NCI-H2227 (cell line): ENCODE measurements around the gene PTPRE.

ENCODE experiments used
- DNase-seq: peaks from one replicate; lab custom pipeline; 2025; ENCODE audit not compliant: unreplicated experiment; lab: John Stamatoyannopoulos, UW

PTPRE gene

DNA sequence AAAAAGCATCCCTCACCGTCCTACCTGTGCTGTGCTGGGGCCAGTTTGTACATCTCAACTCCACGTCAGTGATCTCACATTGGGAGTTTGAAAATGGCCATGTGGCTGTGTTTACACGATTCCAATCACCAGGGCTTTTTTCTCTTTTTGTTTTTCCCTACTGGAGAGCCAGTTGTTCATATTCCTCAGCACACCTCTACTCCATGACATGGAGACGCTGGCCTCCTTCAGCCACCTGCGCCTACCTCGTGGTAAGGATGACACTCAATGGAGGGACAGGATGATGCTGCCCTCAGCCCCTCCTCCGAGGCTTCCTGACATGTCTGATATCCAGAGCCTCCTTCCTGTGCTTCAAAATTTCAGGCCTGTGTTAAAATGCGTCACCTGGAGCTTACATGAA, 24.5 kb upstream of the PTPRE start:
- no peak for DNase-seq

GRCh38 chr10:127882801-127883459, 24.0 kb upstream of the PTPRE start:
- DNase-seq, result no peak

GRCh38 chr10:127883516-127883915, 23.4 kb upstream of the PTPRE start:
- DNase-seq, result no peak

DNA sequence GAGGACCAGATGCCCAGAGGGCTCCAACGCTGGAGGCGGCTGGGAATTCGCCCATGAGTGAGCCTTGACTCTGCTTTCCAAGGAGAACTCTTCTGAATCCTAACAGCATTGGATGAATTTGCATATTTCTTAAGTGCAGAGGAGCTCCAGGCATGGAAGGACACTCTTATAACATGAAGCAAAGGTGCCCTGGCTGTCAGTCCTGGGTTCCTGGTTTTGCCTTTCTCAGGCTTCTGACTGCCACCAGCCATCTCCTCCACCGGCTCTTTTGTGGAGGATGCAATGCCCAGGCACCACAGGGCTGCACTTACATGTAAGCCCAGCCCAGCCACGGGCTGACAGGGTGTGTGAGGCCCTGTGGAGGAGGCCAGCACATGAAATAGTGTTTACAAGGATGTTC, 22.4 kb upstream of the PTPRE start:
- no peak for DNase-seq

DNA sequence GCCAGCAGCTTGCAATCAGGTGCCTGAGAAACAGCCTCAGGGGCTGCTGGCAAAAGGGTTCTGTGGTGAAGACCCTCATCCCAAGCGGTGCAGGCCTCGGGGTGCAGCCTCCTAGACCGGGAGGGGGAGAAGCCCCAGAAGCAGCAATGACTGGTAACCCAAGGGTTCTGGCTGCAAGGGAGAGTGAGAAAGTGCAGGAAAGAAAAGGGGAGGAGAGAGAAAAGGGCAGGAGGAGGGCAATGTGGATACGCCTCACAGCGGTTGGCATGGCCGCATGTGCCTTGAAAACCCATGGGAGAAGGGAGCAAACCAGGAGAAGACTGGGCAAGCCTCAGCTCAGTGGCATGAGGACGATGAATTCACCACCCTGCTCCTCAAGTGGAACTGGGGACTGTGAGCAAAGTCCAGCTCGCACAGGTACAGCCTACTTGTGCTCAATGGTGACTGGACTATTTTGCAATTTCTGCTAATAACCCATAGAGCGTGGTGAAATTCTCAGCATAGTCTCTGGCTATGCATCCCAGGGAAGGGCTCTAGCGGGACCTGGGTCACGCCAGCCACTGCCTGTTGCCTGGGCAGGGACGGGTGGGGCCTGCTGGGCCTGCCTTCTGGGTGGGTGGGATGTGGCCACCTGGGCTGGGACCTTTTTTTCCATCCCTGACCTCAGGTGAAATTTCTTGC, 20.4 kb upstream of the PTPRE start:
- no peak for DNase-seq

DNA sequence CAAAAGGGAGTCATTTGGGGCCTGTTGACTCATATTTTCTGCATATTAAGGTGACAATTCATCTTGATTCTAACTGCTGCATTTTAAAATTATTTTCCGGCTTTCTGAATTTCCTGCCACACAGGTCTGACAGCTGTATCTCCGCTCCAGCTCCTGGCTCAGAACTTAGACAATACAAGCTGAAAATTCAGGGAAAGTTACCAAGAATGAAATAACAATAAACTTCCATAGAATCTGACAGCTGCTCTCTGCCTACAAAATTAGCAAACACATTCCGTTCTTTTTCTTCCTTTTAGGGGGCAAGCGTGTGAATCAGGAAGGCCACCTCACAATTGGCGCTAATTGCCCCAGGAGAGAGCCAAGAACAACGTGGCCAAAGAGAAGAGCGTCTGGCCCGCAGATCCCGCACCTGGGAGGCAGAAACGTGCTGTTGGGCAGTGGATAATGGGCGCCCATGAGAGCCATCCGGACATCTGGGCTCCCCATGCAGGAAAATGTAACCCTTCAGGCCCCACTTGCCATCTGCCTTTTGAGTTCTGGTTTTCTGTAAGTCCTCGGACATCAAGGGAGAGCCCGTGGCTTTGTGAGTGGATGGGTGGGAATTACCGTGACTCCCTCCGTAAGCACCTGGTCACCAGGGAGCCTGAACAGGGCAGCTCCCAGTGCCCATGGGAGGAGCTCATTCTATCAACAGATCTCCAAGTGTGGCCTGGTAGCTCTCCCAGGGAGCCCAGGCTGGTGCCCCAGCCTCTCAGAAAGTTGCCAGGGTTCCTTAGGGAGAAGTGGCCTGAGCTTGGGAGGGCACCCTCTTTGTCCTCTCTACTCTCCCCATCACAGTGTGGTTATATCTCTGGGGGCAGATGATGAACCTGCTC, 19.1 kb upstream of the PTPRE start:
- no peak for DNase-seq

DNA sequence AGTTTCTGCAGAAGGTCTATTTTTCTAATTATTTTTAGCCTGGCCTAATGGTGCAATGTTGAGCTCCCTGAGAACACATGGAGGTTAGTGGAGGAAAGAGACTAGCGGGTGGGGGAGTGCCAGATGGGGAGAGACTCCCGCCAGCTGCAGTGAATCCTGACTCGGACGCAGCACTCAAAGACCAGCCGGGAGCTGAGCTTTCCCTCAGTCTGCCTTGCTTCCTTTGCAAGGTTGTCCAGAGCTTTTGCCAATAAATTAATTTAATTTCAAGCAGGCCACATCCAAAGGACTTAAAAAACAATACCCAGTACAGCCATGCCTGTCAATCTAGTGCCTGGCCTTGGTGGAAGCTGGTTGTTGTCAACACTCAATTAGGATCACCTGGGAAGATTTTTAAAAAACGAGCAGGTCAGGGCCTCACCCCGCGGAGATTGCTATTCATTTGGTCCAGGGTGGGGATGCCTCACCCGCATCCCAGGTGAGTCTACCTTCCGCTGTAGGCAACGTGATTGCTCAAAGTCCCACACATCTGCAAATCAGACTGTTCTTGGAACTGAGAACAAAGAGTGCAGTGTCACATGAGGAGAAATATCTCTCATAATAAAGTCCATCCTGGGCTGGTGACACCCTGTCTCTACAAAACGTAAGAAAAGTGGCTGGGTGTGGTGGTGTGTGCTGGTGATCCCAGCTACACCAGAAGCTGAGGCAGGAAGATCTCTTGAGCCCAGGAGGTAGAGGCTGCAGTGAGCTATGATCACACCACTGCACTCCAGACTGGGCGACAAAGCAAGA, 18.2 kb upstream of the PTPRE start:
- DNase-seq, result no peak

DNA sequence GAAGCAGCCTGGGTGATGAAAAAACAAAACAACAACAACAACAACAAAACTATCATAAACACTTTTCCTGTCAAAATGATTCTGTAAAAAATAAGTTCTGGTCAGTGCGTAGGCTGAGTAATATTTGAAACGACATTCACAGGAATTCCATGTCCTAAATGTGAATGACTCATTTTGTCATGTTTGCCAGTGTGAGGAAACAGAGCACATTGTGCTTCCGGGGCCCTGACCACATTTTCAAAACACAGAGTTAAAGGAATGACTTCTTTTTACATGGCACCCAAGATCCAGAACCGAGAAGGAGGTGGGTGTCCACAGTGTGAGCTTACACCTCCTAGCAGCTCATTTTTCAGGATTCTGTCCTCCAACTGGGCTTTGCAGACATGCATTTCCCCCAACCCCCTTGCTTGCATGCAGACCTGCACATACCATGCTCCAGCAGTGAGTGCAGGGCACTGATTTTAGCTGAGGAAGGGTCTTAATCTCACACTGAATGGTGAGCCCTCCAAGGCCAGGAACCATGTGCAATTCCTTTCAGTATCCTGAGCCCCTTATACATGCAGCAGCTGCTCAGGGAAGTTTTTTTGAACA, 17.2 kb upstream of the PTPRE start:
- DNase-seq, result no peak

DNA sequence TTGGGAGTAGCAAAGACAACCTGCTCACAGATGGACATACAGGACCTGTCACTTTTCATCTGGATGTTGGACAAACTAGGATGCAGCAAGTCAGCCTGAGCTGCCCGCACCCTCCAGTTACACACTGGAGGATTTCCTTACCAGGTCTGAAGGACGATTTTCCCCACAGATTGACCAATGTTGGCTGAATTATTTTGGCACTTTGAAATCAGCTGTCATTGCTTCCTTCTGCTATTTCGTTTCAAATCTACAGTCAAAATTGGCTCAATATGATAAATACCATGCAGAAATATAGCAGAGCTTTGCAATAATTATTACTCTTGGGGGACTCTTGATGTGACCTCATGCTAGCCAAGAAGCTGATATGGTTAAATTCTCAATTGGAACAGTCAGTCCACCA, 16.7 kb upstream of the PTPRE start:
- DNase-seq, result no peak

GRCh38 chr10:127890832-127891334, 16.0 kb upstream of the PTPRE start:
- DNase-seq, result no peak

GRCh38 chr10:127892743-127893142, 14.2 kb upstream of the PTPRE start, which contains the start of gene CLRN3:
TSS of gene CLRN3 (minus strand) at chr10:127892941. CDS start at chr10:127892784, 157 bp downstream.
- no peak for DNase-seq

- no peak for DNase-seq
These were observed 12.8 kb upstream of the PTPRE start for GRCh38 chr10:127894146-127894545.

DNA sequence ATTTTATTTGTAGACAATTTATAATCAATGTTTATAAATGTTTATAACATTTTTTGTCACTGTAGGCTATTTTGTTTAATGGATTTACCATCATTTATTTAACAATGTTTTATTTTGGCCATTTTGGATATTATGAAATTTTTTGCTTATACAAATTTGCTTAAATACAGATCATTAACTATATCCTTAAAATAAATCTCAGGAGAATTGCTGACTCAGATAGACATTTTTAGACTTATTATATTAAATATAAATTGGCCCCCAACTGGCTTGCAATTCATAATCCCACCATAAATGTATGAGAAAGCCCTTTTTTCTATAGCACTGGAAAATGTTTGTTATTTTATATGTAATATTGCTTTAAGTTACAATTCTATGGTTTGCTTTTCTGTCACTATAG, 10.3 kb upstream of the PTPRE start:
- no peak for DNase-seq

GRCh38 chr10:127897177-127897576, 9.7 kb upstream of the PTPRE start:
- no peak for DNase-seq

GRCh38 chr10:127899766-127900387, 7.0 kb upstream of the PTPRE start:
- no peak for DNase-seq

- DNase-seq, result no peak
These were observed 3.1 kb upstream of the PTPRE start for GRCh38 chr10:127903789-127904188.

DNA sequence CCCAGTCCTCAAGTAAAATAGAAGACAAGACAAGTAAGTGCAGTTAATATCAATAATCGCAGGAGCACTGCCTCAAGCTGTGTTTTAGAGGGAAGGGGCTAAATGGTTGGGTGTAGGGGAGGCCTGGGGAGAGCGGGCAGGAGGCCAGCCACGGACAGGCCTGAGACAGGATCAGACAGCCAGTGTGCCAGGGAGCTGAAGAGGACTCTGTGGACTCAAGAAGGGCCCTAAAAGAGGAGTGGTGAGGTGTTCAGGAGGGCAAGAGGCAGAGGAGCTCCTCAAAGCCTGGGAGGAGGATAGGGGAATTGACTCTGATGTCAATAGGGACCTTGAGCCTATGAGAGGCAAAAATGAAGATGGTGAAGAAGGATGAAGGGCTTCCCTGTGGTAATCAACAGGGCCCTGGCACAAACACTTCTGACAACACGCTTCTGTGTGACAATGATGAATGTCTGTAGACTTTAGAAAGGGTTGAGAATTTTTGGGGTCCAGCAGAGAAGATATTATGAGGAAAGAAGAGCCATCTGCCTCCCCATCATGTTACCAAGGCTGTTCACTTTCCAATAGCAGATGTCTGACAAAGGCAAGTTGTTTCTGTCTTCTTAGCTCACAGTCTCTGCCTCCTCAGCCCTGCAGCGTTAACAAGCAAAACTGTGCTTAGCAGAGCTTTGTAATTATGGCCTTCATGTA, 2.4 kb upstream of the PTPRE start:
- no peak for DNase-seq

- DNase-seq, result no peak
These were observed 1.7 kb upstream of the PTPRE start for GRCh38 chr10:127905001-127905847.

DNA sequence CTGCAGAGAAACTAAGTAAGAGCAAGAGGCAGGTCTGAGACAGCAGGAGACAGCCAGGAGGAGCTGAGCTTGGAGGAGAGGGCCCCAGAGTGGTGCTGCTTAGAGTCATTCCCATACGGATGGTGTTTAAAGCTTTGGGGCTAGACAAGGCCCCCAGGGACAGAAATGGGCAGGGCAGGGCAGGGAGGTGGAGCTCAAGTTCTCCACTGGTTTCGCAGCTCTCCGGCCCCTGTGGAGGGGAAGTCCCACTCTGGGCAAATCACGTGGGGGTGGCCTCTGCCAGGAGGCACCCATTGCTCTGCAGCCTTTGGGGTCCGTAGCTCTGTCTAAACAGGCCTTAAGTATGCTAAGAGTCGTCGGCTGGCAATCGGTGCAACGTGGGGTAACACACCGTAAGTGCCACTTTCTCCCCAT, 1.0 kb upstream of the PTPRE start:
- no peak for DNase-seq
